ENCODE measurements around the gene SOX9.

GRCh38 chr17:72104863-72105234 is 16.0 kb upstream of the SOX9 start:
- TF ChIP-seq CTCF (IDR thresholded peaks at IDR 0.05) (no peak), POLR2A (IDR thresholded peaks at IDR 0.05) (no peak)

All from Peyer's patch (tissue), 4 donors.